ENCODE results near the gene JAZF1. TPM values are rescaled to one million over a fixed set of nuclear protein-coding genes. Genes with fewer than 3 reads are reported as not detected.

JAZF1 gene
- total RNA-seq, 1 experiment from 2014 or later: 3.4 TPM

- no peak for TF ChIP-seq EZH2phosphoT487 (IDR thresholded peaks at IDR 0.05; ENCODE audit: borderline replicate concordance)
- TF ChIP-seq CEBPB (IDR thresholded peaks at IDR 0.05; ENCODE audit: low read depth): no peak
- TF ChIP-seq ZNF274 (IDR thresholded peaks at IDR 0.05; ENCODE audit: low read depth, low read length): no peak
- TF ChIP-seq RAD21 (IDR thresholded peaks at IDR 0.05; ENCODE audit: low read depth): no peak
- TF ChIP-seq YY1 (IDR thresholded peaks at IDR 0.05; ENCODE audit: extremely low read depth, insufficient replicate concordance, low read depth, low read length): no peak
- no peak for TF ChIP-seq EGR1 (IDR thresholded peaks at IDR 0.05; ENCODE audit: low read depth)
- TF ChIP-seq TCF7L2 (IDR thresholded peaks at IDR 0.05; ENCODE audit: borderline replicate concordance, extremely low read depth, insufficient read depth, insufficient read length): no peak
- no peak for TF ChIP-seq ZFX (IDR thresholded peaks at IDR 0.05)
- no peak for TF ChIP-seq CBX3 (IDR thresholded peaks at IDR 0.05; ENCODE audit: low read depth)
- no peak for TF ChIP-seq ZBTB33 (IDR thresholded peaks at IDR 0.05; ENCODE audit: extremely low read depth, insufficient replicate concordance, low read length)
- TF ChIP-seq JUND (IDR thresholded peaks at IDR 0.05): no peak
- no peak for TF ChIP-seq REST (IDR thresholded peaks at IDR 0.05; ENCODE audit: low read depth)
- no peak for TF ChIP-seq ELF1 (IDR thresholded peaks at IDR 0.05; ENCODE audit: borderline replicate concordance, low read depth)
- no peak for TF ChIP-seq POLR2AphosphoS5 (IDR thresholded peaks at IDR 0.05; ENCODE audit: low read depth, low read length)
- TF ChIP-seq SP1 (IDR thresholded peaks at IDR 0.05; ENCODE audit: low read depth): no peak
- no peak for TF ChIP-seq ATF3 (IDR thresholded peaks at IDR 0.05)
- ATAC-seq (no peak), DNase-seq (ENCODE audit: low read depth, low spot score) (no peak)
- no peaks in the 10 kb centered on the region for H4K20me1 ChIP-seq (ENCODE audit: insufficient read depth)
- H3K4me3 ChIP-seq (replicated peaks in 1 of 2; ENCODE audit: low read depth in 1 of 2, low read length in 2 of 2): no peak overlapping the region
- no peaks in the 10 kb centered on the region for H3K27me3 ChIP-seq (ENCODE audit: insufficient read depth, low read length)
- no peaks in the 10 kb centered on the region for H3K36me3 ChIP-seq (ENCODE audit: control insufficient read depth in 1 of 2, insufficient read depth in 2 of 2, low read length in 2 of 2)
- H2AFZ ChIP-seq (ENCODE audit: low read depth, low read length, poor library complexity, severe bottlenecking): no peak overlapping the region
- no peak overlapping the region for H3K27ac ChIP-seq (ENCODE audit: low read depth, low read length)
- H3K9me2 ChIP-seq (ENCODE audit: insufficient read depth): no peaks in the 10 kb centered on the region
- no TSS peak for BruUV-seq (replicated peaks)
- RAD21 ChIA-PET (ENCODE audit: low non-redundant PET in 1 of 2, low total read pairs in 2 of 2, uncharacterized antibody in 2 of 2, unreplicated experiment in 2 of 2): no interaction called here
- H3K4me1 ChIP-seq (ENCODE audit: control insufficient read depth in 1 of 2, insufficient read depth in 2 of 2, low read length in 2 of 2): no peaks in the 10 kb centered on the region
- CTCF ChIA-PET: no interaction called here
- H3K9me3 ChIP-seq (ENCODE audit: control insufficient read depth in 1 of 2, insufficient read depth in 1 of 2, low read depth in 1 of 2, low read length in 2 of 2): no peaks in the 10 kb centered on the region
- intact Hi-C loops (cut with micrococcal nuclease): no loop called here
- H3K9ac ChIP-seq (ENCODE audit: low read length): no peak overlapping the region
- H3K79me2 ChIP-seq (ENCODE audit: insufficient read depth, low read length): no peaks in the 10 kb centered on the region
- H3K4me2 ChIP-seq (ENCODE audit: low read length): no peak overlapping the region
- POLR2A ChIA-PET: no interaction called here
These were observed 337.7 kb downstream of the JAZF1 start for GRCh38 chr7:27842851-27843250.
